NCI-H748 (cell line): ENCODE measurements around the gene HDAC4.

Source experiments
- DNase-seq: peaks from one replicate; lab custom pipeline; 2025; ENCODE audit not compliant: unreplicated experiment; lab: John Stamatoyannopoulos, UW

Gene HDAC4

DNA sequence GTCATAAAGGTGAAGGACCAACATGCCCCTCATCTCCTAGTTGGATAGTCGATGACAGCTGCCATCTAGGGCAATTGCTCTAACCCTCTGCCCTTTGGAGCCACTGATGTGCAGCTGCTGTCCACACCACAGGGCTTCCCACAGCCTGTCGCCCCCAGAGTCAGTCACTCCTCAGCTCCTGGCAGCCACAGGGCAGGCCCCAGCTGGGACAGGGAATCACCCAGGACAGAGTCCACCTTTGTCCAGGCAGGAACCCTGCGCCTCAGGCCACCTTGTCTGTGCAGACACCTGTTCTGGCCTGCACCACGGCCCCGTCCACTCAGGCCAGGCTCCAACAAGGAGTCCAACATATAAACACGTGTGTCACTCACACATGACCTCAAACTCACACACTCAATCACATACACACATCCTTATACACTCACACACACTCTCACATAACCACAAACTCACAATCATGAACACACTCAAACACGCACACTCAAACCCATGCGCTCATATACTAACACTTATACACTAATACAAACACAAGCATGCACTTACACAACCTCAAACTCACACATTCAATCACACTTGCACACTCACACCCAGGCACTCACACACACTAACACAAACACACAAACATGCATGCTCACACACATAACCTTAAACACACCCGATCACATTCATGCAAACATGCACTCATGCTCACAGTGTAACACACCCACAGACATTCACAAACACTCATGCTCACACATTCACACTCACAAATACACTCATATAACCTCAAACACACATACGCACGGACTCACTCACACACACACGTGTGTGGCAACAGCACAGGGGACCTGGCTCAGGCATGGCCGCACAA is 29.7 kb downstream of the HDAC4 start:
- DNase-seq = no peak

DNA sequence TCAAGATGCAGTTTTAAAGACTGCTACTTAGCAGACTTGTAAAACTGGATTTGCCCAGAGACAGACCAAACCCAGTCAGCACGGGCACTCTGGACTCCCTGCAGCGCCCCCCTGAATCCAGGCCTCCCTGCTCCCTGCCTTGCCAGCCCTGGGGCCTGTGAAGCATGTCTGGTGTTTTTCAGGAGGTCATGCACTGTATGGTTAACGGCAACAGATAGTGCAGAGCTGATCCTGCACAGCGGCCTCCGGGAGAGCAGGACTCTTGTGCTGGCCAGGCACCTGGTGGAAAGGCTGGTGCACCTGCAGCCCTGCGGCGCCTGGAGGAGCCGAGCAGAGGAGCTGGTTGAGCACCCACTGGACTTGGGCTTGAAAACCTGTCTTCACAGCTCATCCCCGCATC is 30.4 kb downstream of the HDAC4 start:
- DNase-seq = no peak

DNA sequence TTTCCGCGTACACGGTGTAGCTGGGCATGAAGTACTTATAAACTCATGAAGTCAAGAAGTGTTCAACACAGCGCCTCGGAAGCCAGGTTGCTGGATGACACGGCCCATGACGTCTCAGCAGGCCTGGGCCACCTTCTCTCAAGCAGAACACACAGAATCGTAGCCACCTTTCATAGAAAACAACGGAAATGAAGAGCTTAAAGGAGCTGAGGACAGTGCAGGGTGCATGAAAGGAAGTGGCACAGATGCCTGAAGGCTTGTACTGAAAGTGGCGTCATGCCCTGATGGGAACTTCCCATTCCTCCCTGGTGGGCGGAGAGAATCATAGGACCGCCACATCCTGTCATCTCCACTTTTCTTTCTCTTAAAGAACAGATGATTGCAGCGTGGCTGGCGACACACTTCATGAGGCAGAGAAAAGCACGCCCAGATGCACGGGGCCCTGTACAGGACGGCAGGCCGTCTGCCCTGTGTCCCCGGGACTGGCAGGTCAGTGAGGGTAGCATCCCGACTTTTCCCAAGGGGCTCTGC is 31.1 kb downstream of the HDAC4 start:
- DNase-seq = no peak

DNA sequence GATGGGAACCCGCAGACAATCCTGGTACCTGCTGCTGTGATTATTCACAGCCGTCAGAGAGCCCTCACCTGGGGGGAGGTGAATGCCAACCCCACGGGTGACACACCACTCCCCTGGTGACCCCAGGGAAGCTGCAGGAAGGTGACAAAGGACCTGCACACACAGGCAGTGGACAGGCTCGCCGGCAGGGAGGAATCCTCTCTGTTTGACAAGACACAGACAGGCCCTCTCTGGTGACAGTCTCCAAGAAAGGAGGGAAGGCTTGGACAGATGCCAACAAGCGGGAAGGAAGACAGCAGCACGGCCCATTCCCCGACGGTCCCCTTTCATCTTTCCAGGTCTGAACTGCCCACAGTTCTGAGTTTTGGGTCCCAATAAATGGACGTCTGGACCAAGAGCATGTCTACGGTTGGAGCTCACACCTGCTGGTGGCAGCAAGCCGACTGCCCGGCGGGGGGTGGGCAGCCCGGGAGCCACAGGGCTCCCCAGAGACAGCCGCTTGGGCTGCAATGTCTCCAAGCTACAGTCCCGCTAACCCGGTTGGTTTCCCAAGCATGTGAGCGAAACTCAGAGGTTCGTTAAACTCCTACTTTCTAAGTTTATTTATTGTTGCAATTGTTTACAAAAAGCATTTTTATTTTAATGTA is 31.8 kb downstream of the HDAC4 start:
- no peak for DNase-seq

DNA sequence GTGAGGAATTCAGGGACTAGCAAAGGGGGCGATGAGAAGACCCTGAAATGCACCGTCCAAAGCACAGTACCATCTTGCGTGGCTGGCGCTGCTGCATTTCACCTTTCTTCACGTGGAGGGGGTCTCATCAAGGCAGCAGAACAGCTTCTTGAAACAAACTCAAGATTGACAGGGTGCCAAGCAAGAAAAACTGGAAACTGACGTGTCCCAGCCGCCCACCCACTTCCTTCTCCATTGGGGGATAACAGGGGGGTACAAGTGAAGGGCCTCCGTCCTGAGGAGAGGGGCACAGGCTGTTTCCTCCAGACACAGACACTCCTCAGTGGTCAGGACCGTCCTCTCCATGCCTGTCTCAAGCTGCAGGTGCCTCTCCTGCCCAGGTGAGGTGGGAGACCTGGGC is 32.5 kb downstream of the HDAC4 start:
- no peak for DNase-seq

DNA sequence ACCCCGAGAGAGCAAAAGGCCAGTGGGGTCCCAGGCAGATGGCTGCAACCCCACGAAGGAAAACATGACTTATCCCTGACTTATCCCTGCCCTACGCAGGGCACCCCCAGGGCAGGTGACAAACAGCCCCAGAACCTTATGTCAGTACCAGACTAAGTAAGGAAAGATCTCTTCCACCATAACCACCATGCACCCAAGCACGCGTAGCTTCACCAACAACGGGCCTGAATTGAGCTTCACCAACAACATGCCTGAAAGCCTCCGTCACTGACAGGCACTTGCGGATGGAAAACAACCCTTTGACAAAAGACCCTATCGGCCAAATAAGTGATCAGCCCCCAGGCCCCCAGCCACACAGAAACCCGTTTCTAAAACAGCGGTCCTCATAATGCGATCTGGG is 34.1 kb downstream of the HDAC4 start:
- DNase-seq = no peak

- no peak for DNase-seq
Measured at GRCh38 chr2:239365782-239366435, 34.9 kb downstream of the HDAC4 start.

DNA sequence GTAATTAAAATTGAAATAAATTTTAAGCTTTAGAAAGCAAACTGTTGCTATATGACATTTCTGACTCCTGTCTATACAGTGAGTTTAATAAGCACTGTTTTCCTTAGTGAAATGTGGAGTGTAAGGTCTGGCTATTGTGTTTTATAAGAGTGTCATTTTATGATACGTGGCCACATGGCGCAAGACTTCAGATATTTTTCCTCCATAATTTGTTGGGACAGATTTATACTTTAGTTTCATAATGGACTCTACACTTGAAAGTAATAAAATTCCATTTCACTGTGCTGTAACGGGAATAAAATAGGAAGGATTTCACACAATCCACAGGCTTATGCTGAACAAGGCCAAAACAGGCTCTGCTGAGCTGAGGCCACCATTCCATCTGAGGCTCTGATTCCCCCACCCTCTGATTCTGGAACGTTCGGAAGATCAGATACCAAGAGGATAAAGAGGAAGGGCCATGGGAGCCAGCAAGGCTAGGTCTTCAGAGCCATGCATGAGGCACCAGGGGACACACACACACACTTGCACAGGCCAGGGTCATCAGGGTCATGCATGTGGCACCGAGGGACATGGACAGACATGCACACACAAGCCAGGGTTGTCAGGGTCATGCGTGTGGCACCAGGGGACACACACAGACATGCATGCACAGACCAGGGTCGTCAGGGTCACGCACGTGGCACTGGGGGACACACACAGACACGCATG is 35.6 kb downstream of the HDAC4 start:
- DNase-seq = no peak

GRCh38 chr2:239363946-239364637 is 36.7 kb downstream of the HDAC4 start:
- DNase-seq = no peak

GRCh38 chr2:239362507-239362906 is 38.3 kb downstream of the HDAC4 start:
- no peak for DNase-seq

DNA sequence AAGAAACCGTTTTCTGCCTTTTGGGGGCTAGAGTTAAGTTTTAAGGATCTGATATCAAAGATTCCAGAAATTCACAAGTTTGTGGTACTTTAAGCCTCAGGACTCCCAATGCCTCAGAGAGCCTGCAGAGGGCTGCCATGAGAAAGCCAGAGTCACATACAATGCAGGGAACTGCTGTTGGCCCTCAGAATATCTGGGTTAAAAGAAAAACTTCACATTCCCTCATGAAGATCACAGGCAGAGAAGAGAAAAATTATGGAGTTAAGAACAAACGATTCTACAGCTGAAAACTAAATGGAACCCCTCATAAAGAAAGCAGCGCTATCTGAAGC is 39.5 kb downstream of the HDAC4 start:
- DNase-seq = no peak

DNA sequence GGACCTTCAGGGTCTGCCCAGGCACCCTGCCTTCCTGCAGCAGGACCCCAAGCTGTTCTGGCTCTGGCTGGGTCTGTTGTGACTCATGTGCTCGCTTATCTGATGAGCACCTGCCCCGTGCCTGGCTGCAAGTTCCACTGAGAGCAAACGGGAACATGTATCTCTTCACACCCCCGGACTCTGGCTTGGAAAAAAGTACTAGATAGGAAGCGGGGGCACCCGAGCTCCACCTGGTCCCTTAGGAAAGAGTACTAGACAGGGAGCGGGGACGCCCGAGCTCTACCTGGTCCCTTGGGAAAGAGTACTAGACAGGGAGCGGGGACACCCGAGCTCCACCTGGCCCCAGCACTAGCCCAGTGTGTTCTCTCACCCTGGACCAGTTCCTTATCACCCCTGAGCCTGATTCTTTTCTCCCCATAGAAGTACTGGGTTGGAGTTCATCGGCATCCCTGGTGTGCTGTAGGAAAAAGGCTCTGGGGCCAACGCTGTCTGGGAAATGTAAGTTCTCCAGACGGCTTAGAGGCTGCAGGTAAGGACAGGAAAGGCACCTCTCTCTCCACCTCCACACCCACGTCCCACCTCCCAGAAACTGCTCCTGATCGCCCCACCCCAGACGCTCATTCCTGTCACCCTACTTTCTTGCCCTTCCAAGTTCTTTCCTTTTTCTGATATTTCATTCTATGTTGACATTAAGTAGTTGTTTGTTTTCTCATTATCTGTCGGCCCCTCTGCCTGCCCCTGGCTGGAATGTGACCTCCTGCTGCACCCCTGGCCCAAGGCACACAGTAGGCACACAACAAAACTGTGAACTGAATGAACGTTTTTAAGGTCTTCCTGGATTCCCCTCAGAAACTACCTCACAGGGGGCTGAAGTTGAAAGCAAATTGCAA is 40.2 kb downstream of the HDAC4 start:
- no peak for DNase-seq

GRCh38 chr2:239360008-239360407 is 40.8 kb downstream of the HDAC4 start:
- no peak for DNase-seq

DNA sequence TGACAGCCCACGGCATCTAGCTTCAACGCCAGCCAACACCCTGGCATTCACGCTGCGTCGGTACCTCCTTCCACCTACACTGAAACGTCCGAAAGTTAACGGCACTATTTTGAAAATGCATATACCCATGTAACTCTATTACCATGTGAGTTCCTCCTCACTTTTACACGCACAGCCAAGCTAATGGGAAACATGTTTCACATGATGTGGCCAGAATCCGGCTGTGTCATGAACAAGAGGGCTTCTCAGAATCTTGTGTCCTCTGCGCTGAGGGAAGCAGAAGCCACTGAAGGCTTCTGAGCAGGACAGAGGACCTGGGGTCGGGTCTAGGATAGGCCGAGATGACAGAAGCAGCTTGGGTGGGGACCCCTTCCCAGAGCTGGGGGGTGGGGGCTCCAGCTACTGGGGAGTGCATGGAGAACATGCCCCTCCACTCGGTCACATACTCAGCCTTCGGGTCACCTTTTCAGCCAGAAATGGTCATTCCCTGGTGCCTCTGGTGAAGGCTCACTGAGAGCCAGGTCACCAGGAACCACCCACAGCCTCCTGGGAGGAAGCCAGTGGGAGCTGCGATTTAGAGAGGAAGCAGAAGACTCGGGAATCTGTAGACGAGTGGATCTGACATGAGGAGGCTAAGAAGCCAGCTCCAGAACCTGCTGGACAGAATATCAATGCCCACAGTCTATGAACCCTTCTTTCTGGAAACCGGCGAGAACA is 41.5 kb downstream of the HDAC4 start:
- no peak for DNase-seq

- DNase-seq = peak; percentile 71
Measured at GRCh38 chr2:239358062-239358754, 42.6 kb downstream of the HDAC4 start.

DNA sequence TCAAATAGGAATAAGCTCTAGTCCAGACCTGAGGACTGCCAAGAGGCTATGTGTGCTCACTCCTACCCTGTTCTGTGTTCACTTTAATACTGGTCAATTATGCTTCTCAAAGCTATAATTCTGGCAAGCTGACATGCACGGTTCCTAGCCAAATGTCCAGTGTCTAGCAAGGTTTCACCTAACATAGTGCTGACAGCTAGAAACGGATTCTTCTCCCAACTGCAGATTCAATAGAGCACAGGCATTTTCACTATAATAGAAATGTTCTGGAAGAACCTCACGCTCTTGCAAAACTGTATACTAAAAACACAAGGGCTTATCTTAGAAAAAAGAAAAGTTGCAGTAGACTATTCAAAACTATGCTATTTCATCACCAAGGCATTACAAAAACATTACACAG is 45.1 kb downstream of the HDAC4 start:
- DNase-seq = no peak

DNA sequence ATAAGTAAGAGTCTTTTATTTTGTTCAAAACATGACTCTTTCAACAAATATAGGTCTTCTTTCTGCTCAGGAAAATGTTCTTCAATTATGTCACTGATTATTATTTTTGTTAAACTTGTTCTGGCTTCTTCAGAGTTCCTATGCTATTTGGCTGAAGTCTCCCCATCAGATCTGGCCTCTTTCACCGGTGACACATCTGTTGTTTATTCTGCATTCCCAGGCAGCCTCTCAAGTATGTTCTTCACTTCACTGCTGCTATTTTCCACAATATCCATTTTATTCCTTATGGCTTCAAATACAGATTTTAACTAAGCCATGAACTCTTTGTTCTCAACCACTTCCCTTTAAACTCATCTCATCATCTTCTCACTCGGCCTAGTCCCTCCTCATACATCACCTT is 45.7 kb downstream of the HDAC4 start:
- no peak for DNase-seq

DNA sequence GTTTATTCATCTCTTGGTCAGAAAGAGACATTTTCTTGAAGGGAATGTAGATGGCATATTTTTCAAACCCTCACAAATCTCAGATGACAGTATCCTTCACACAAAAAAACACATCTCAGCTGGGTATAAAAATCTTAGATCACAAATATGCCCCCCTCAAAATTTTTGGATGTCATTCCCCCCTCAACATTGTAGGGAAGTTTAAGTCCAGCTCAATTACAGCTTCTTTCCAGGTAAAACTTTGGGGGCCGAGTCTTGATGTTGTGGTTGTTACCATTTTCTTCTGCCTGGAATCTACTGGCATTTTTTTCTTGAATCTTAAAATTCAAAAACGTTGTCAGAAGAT is 46.1 kb downstream of the HDAC4 start:
- DNase-seq = no peak
